ENCODE measurements around the gene KLRC3. TPM values are rescaled to one million over a fixed set of nuclear protein-coding genes. Genes with fewer than 3 reads are reported as not detected.

Gene KLRC3
- total RNA-seq, 1 donor from 2014 or later, result not detected

DNA sequence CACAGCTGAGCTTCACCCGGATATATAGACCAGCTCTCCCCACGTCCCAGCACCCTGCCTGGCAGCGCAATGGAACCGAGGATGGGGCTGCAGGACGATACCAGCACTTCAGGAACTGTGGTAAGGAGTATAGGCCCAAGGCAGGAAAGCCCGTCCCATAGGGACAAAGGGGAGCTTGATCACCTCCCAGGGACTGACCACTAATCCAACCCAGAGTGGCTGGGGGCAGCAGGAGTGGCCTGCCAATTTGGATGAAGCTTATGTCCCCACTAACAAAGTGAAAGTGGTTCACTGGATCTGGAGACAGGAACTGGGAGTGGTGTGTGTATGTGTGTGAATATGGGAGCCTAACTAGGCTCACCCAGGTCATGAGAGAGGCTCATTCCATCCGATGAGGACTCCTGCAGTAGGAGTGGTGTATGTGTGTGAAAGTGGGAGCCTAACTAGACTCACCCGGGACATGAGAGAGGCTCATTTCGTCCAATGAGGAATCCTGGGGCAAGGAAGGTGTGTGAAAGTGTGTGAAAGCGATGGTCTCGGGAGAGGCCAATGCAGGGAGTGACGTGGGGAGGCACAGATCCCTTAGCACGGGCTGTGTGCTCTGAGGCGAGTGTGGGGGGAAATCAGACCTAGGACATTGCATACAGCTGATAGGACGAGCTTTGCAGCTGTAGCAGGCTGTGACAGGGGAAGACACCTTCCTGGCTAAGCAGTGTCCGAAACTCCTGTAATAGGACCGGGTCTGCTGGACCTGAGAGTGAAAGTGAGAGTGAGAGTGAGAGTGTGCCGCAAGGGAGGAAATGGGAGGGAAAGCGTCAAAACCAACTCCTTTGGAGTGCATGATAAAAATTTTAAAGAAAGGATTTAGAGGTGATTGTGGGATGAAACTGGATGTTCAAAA is 56.2 kb downstream of the KLRC3 start:
- Mint-ChIP-seq H3K27ac (no peak overlapping the region), H3K36me3 (ENCODE audit: low read depth) (peaks cover 4% of the 10 kb centered on the region), H3K27me3 (ENCODE audit: low read depth) (peaks cover 27% of the 10 kb centered on the region), H3K9me3 (peaks cover 5% of the 10 kb centered on the region), H3K4me1 (ENCODE audit: low read depth) (peaks cover 9% of the 10 kb centered on the region), H3K4me3 (ENCODE audit: low read depth) (no peak overlapping the region)
- intact Hi-C loops (cut with micrococcal nuclease), result loop anchor here (2.0 to 10.0 kb wide), 5 partner anchors 43 to 177 kb away; partner anchors contain the start of gene GABARAPL1
- DNase-seq (ENCODE audit: low spot score), result peak; percentile 16

DNA sequence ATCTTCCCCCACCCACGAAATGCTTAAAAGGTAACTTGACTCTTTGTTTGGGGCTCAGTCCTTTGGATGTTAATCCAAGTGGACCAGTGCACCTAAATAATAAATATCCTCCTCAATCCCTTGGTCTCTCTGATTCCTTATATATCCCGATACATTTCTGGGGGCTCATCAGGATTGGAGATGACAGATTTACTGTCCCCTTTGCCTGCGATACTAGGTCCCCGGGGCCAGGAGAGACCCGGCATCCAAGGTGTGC is 56.8 kb downstream of the KLRC3 start:
- Mint-ChIP-seq H3K27me3 (ENCODE audit: low read depth) (peaks cover 29% of the 10 kb centered on the region), H3K36me3 (ENCODE audit: low read depth) (peaks cover 4% of the 10 kb centered on the region), H3K4me1 (ENCODE audit: low read depth) (peaks cover 8% of the 10 kb centered on the region), H3K9me3 (peaks cover 5% of the 10 kb centered on the region), H3K4me3 (ENCODE audit: low read depth) (no peak overlapping the region), H3K27ac (no peak overlapping the region)
- intact Hi-C loops (cut with micrococcal nuclease), result loop anchor here (5.0 to 10.0 kb wide), 2 partner anchors 126 to 149 kb away; partner anchors contain the start of gene GABARAPL1
- no peak for DNase-seq (ENCODE audit: low spot score)

DNA sequence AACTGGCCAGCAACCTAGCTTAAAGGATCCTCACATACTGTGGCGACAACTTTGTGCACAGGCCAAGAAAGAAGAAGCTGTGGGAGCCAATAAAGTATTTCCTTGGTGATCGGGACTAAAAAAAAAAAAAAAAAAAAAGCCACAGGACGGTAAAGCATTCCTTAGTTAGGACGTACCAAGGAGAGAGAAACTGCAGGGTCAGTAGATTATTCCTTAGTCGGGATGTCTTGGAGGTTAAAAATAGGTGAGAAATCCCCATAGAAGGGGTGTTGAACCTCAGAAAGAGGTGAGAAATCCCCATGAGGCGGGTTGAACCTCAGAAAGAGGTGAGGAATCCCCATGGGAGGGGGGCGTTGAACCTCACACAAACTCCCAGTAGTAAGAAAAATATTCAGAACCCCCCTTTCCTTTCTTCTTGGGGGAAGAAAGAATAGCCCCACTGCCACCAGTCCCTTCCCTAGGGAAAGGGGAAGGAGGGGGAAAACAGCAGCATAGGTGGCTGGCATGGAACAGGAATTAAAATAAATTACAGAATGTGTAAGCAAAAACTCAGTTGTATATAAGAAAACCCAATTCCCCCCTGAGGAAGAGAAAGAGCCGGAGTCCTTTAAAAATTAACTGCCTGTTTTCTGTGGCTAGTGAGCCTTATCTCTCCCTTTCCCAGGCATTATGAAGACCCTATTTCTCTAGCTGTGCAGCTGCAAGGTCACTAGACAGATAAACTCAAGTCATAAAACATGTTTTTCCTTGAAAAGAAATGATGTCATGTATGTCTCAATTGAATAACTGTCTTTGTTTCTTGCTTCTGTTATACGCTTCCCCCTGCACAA is 57.4 kb downstream of the KLRC3 start:
- DNase-seq (ENCODE audit: low spot score), result no peak
- Mint-ChIP-seq H3K27ac (no peak overlapping the region), H3K9me3 (peaks cover 2% of the 10 kb centered on the region), H3K4me1 (ENCODE audit: low read depth) (peaks cover 8% of the 10 kb centered on the region), H3K27me3 (ENCODE audit: low read depth) (peaks cover 24% of the 10 kb centered on the region), H3K36me3 (ENCODE audit: low read depth) (peaks cover 2% of the 10 kb centered on the region), H3K4me3 (ENCODE audit: low read depth) (no peak overlapping the region)
- intact Hi-C loops (cut with micrococcal nuclease), result loop anchor here (5.0 to 10.0 kb wide), 2 partner anchors 126 to 148 kb away; partner anchors contain the start of gene GABARAPL1

DNA sequence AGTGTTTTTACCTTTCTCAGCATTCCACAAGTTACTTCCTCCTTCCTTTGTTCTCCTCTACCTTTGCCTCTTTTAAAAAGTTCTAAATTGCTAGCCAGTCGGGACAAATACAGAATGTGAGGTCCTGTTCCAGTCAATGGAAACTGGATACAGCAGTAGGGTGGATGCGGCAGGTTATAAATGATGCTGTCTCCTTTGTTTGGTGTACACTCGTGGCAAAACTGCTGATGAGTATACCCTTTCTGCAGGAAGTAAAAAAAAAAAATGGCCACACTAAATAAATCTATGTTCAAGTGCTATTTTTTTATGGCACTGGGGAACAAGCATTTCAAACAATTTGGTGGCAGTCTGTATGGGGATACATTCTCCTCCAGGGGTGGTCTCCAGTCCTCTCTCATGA is 58.1 kb downstream of the KLRC3 start:
- Mint-ChIP-seq H3K27me3 (ENCODE audit: low read depth) (peaks cover 26% of the 10 kb centered on the region), H3K4me3 (ENCODE audit: low read depth) (no peak overlapping the region), H3K27ac (no peak overlapping the region), H3K36me3 (ENCODE audit: low read depth) (no peaks in the 10 kb centered on the region), H3K9me3 (no peaks in the 10 kb centered on the region), H3K4me1 (ENCODE audit: low read depth) (peaks cover 8% of the 10 kb centered on the region)
- DNase-seq (ENCODE audit: low spot score), result no peak
- intact Hi-C loops (cut with micrococcal nuclease), result loop anchor here (5.0 to 10.0 kb wide), 2 partner anchors 125 to 148 kb away; partner anchors contain the start of gene GABARAPL1

Other genes with a start within 250 kb of the KLRC3 start
- not detected in 2 replicates for gene OLR1, start 248.5 kb downstream of the KLRC3 start, total RNA-seq
- gene TMEM52B, start 241.6 kb downstream of the KLRC3 start, total RNA-seq, result not detected in 2 replicates
- 4.0 and 5.2 TPM in 2 replicates for gene GABARAPL1, start 207.7 kb downstream of the KLRC3 start, total RNA-seq
- 3.3 and 3.5 TPM in 2 replicates for gene KLRD1, start 112.7 kb downstream of the KLRC3 start, total RNA-seq
- 0.69 and 0.75 TPM in 2 replicates for gene KLRK1, start 30.6 kb downstream of the KLRC3 start, total RNA-seq
- gene KLRC4, start 10.8 kb downstream of the KLRC3 start, total RNA-seq, result not detected in 2 replicates
- 0.25 and 0.39 TPM in 2 replicates for gene KLRC2, start 15.4 kb upstream of the KLRC3 start, total RNA-seq
- gene KLRC1, start 32.8 kb upstream of the KLRC3 start, total RNA-seq, result 0.21 and 0.37 TPM in 2 replicates
- gene EIF2S3B, start 85.3 kb upstream of the KLRC3 start, total RNA-seq, result 0.48 and 0.52 TPM in 2 replicates
- gene MAGOHB, start 193.0 kb upstream of the KLRC3 start, total RNA-seq, result 69.4 and 70.2 TPM in 2 replicates

Measured in activated T-helper 2 cell treated with anti-CD3 and anti-CD28 coated beads, Interferon-gamma antibody, Interleukin-2, Interleukin-4, amounts not matched to agents 10 μg/mL and 5 μg/mL and 100 μg/mL, durations not matched to agents 14 hours and 24 hours and 36 hours (primary cell).